Vagina (tissue), 2 donors: Measurements from ENCODE around the gene TTC39C.

Experiments
- CTCF ChIP-seq, 3 experiments: fragments of 450-650 bp in 2 of 3; fragments of 200-600 bp in 1 of 3; sonication (generic) in 1 of 3; IDR thresholded peaks; one replicate each; pipeline ENCODE4 v1.5.1; 2017 to 2019; ENCODE audit warnings: antibody characterized with exemption in 3 of 3, mild to moderate bottlenecking in 2 of 3, moderate library complexity in 2 of 3
- POLR2A ChIP-seq, 2 donors: fragments of 450-650 bp; IDR thresholded peaks; one replicate each; pipeline ENCODE4 v1.6.1; 2017; ENCODE audit warnings: antibody characterized with exemption in 2 of 2, mild to moderate bottlenecking in 2 of 2, moderate library complexity in 2 of 2
- POLR2AphosphoS5 ChIP-seq, 2 donors: sonication (generic); formaldehyde crosslinking; IDR thresholded peaks; one replicate each; pipeline ENCODE4 v1.9.0; 2017; ENCODE audit warnings: antibody characterized with exemption in 2 of 2, mild to moderate bottlenecking in 2 of 2, low read depth in 1 of 2; ENCODE audit not compliant: insufficient read depth in 1 of 2

DNA sequence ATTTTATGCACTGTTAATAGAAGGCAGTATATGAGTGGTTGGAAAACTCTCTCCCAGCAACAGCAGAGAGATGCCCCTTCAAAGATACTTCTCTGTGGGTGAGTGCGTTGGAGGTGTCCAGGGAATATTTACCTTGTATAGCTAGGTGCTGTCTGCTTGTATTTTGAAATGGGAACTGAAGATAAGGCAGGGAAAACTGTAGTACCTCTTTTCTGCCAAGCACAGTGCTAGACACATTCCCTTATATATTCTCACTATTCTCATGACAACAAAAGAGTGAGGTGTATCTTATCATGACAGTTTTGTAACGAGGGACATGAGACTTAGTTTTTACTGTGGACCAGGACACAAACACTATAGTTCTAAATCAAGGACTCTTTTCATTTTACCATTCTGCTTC lies 2.1 kb downstream of the TTC39C start:
- no peak for TF ChIP-seq CTCF (IDR thresholded peaks at IDR 0.05)
- TF ChIP-seq POLR2AphosphoS5 (IDR thresholded peaks at IDR 0.05; ENCODE audit: insufficient read depth in 1 of 2, low read depth in 1 of 2) = no peak
- no peak for TF ChIP-seq POLR2A (IDR thresholded peaks at IDR 0.05)
